ENCODE results near the gene AXIN1.
"Not testable (repeated sequence)": the region's sequence is repeated elsewhere in the genome, so short reads cannot be mapped to it uniquely, and the experiment has no call there.

Gene AXIN1

GRCh38 chr16:351804-352520 is 561 bp downstream of the AXIN1 start:
- DNase-seq, result no peak

GRCh38 chr16:350203-350602 is 2.3 kb downstream of the AXIN1 start:
- DNase-seq, result no peak

GRCh38 chr16:349211-349610 is 3.3 kb downstream of the AXIN1 start:
- no peak for DNase-seq

- not testable (repeated sequence) for DNase-seq
Observed at GRCh38 chr16:348495-348894, 4.0 kb downstream of the AXIN1 start.

- DNase-seq, result no peak
Observed at GRCh38 chr16:347203-347602, 5.3 kb downstream of the AXIN1 start.

GRCh38 chr16:346587-346986 is 5.9 kb downstream of the AXIN1 start:
- DNase-seq, result no peak

- no peak for DNase-seq
Observed at GRCh38 chr16:345772-346171, 6.8 kb downstream of the AXIN1 start.

GRCh38 chr16:342455-343213 is 9.9 kb downstream of the AXIN1 start:
- DNase-seq, result no peak

- DNase-seq, result not testable (repeated sequence)
Observed at GRCh38 chr16:341974-342336, 10.6 kb downstream of the AXIN1 start.

GRCh38 chr16:341095-341973 is 11.2 kb downstream of the AXIN1 start:
- DNase-seq, result not testable (repeated sequence)

GRCh38 chr16:340370-341091 is 12.0 kb downstream of the AXIN1 start:
- no peak for DNase-seq

GRCh38 chr16:339680-340079 is 12.8 kb downstream of the AXIN1 start:
- DNase-seq, result no peak

GRCh38 chr16:337975-338575 is 14.4 kb downstream of the AXIN1 start:
- no peak for DNase-seq

- DNase-seq, result no peak
Observed at GRCh38 chr16:337437-337836, 15.1 kb downstream of the AXIN1 start.

GRCh38 chr16:336269-336668 is 16.3 kb downstream of the AXIN1 start:
- DNase-seq, result no peak

- DNase-seq, result not testable (repeated sequence)
Observed at GRCh38 chr16:334861-335632, 17.5 kb downstream of the AXIN1 start.

GRCh38 chr16:334164-334832 is 18.2 kb downstream of the AXIN1 start:
- DNase-seq, result not testable (repeated sequence)

- DNase-seq, result no peak
Observed at GRCh38 chr16:333406-334094, 19.0 kb downstream of the AXIN1 start.

- not testable (repeated sequence) for DNase-seq
Observed at GRCh38 chr16:331181-331814, 21.2 kb downstream of the AXIN1 start.

- DNase-seq, result no peak
Observed at GRCh38 chr16:330741-331140, 21.8 kb downstream of the AXIN1 start.

All from KG1 (cell line).